Measurements from ENCODE around the gene GPRASP3.
"Not testable (repeated sequence)": the region's sequence is repeated elsewhere in the genome, so short reads cannot be mapped to it uniquely, and the experiment has no call there.

GPRASP3 gene
- long read RNA-seq, donor 1, full-length matches to known transcripts, result 1 of 21 reads
- long read RNA-seq, donor 1, partial matches to known transcripts, result 20 of 21 reads
- long read RNA-seq, donor 1, other reads (novel, unspliced or antisense), result 0 of 21 reads
- long read RNA-seq, donor 2, full-length matches to known transcripts, result 2 of 2 reads
- long read RNA-seq, donor 2, partial matches to known transcripts, result 0 of 2 reads
- long read RNA-seq, donor 2, other reads (novel, unspliced or antisense), result 0 of 2 reads
- long read RNA-seq, donor 3, result 0 reads
- long read RNA-seq, donor 4, result 0 reads
- long read RNA-seq, donor 5, full-length matches to known transcripts, result 2 of 2 reads
- long read RNA-seq, donor 5, partial matches to known transcripts, result 0 of 2 reads
- long read RNA-seq, donor 5, other reads (novel, unspliced or antisense), result 0 of 2 reads
- long read RNA-seq, donor 6, full-length matches to known transcripts, result 2 of 2 reads
- long read RNA-seq, donor 6, partial matches to known transcripts, result 0 of 2 reads
- long read RNA-seq, donor 6, other reads (novel, unspliced or antisense), result 0 of 2 reads
- long read RNA-seq, donor 7, full-length matches to known transcripts, result 5 of 5 reads
- long read RNA-seq, donor 7, partial matches to known transcripts, result 0 of 5 reads
- long read RNA-seq, donor 7, other reads (novel, unspliced or antisense), result 0 of 5 reads
- long read RNA-seq, donor 8, full-length matches to known transcripts, result 4 of 14 reads
- long read RNA-seq, donor 8, partial matches to known transcripts, result 10 of 14 reads
- long read RNA-seq, donor 8, other reads (novel, unspliced or antisense), result 0 of 14 reads

- DNase-seq, result peak; percentile 61
Measured at GRCh38 chrX:102720237-102721168, at the start of gene GPRASP3. Gene GPRASP3 (plus strand): TSS chrX:102720743. CDS start chrX:102748996, 28,253 bp downstream.

GRCh38 chrX:102672856-102673255 is 47.7 kb upstream of the GPRASP3 start:
- DNase-seq, result no peak

DNA sequence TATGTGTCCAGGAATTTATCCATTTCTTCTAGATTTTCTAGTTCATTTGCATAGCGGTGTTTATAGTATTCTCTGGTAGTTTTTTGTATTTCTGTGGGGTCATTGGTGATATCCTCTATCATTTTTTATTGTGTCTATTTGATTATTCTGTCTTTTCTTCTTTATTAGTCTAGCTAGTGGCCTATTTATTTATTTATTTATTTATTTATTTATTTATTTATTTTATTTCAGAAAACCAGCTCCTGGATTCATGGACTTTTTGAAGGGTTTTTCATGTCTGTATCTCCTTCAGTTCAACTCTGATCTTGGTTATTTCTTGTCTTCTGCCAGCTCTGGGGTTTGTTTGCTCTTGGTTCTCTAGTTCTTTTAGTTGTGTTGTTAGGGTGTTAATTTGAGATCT is 43.1 kb upstream of the GPRASP3 start:
- DNase-seq, result not testable (repeated sequence)

- DNase-seq, result no peak
Measured at GRCh38 chrX:102684772-102685520, 35.6 kb upstream of the GPRASP3 start.

- DNase-seq, result no peak
Measured at GRCh38 chrX:102694749-102695148, 25.8 kb upstream of the GPRASP3 start.

- no peak for DNase-seq
Measured at GRCh38 chrX:102696306-102696705, 24.2 kb upstream of the GPRASP3 start.

DNA sequence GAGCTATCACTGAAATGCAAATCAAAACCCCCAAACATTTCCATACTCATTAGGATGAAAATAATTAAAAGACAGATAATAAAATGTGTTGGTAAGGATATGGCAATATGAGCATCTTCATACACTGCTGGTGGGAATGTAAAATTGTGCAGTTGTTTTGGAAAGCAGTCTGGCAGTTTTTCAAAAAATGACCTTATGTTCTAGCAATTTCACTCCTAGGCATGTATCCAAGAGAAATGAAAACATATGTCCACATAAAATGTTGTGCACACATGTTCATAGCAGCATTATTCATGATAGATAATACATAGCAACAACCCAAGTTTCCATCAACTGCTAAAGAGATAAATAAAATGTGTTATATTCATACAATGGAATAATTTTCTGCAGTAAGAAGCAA is 23.0 kb upstream of the GPRASP3 start:
- DNase-seq, result no peak

DNA sequence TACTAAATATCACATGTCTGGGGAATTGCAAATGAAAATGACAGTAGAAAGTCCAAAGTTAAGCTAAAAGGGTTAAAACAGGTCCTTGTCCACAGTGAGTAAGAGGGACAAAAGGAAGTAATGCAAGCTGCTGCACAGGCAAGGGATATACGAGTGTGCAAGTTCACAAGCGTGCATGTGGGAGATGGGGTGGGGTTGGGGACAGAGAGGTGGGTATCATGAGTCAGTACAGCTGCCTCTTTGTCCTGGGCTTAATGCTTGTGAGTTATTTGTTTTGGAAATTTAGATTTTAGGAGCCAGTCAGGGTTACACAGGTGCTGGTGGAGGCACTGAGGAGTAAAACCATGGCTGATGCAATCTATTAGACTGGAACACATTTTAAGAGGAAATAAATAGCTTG is 11.6 kb upstream of the GPRASP3 start:
- DNase-seq, result no peak

DNA sequence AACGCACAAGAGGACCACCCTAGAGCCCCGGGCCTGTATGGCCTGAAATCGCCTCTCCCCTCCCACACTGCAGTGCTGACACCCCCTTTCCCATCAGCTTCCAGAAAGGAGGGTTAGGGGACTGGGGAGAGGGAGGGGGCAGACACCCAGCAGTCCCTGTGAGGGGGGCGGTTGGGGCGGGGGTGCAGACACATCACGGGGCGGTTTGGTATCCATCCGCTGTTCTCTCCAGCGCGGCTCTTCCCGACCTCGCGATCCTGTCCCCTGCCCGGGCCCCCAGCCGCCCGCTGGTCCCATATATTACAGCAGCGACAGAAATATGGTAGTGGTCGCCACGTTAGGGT is 8.7 kb upstream of the GPRASP3 start:
- DNase-seq, result no peak

DNA sequence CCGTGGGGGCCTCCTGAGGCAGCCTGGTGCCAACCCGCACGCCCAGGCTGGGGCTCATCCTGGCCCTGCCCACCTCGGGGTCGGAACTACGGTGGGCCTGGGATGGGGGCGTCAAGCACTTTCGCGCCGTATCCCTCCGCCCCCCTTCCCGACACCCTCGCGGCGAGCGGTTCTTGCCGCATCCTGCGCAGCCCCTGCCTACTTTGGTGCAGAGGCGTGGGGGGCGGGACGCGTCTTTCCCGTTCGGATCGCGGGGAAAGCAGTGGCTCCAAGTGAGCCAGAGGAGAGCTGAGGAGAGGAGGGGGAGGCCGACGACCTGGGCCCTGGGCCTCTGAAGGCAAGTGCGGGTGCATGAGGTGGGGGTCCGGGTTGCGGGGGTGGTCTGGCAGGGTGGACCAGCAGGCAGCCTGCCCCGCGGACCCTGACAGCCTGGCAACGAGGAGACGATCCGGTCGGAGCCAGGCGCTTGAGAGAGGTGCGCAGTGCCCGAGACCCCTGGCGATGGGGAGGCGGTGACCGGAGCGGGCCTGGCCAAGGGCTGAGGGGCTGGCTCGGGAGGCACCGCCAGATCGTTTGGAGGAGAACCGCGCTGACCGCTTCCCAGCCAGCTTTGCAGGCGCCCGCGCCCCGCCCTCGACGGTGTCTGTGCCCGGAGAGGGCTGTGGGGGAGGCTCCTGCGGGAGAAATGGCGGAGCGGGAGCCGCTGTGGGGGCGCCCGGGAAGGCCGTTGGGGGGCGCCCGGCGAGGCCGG is 8.2 kb upstream of the GPRASP3 start, which contains the start of gene GPRASP2:
GPRASP2 (plus strand) TSS at position 233 of the 751 bp plus-strand sequence. CDS start 2,422 bp downstream, outside the sequence.
- DNase-seq, result peak; percentile 77

- no peak for DNase-seq
Measured at GRCh38 chrX:102712981-102713625, 7.4 kb upstream of the GPRASP3 start.

- no peak for DNase-seq
Measured at GRCh38 chrX:102714994-102715393, 5.5 kb upstream of the GPRASP3 start.

GRCh38 chrX:102715967-102716366 is 4.6 kb upstream of the GPRASP3 start:
- no peak for DNase-seq

- DNase-seq, result not testable (repeated sequence)
Measured at GRCh38 chrX:102721169-102721506, 595 bp downstream of the GPRASP3 start.

GRCh38 chrX:102723456-102723855 is 2.9 kb downstream of the GPRASP3 start:
- no peak for DNase-seq

GRCh38 chrX:102727761-102728160 is 7.2 kb downstream of the GPRASP3 start:
- no peak for DNase-seq

DNA sequence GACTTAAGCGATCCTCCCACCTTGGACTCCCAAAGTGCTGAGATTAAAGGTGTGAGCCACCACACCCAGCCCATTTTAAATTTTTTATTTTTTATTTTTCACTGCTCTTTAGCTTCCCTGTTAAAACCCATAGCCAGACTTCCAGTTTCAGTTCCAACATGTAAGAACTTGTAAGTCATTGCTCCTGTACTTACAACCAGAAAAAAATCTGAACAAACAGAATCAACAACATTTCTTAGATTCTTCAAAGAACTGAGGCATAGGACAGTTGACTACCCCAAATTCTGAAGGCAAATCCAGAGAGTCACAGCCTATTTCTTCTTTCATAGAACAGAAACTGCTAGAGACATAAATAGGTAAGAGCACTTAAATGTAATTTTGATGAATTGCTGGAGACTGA is 8.1 kb downstream of the GPRASP3 start:
- no peak for DNase-seq

DNA sequence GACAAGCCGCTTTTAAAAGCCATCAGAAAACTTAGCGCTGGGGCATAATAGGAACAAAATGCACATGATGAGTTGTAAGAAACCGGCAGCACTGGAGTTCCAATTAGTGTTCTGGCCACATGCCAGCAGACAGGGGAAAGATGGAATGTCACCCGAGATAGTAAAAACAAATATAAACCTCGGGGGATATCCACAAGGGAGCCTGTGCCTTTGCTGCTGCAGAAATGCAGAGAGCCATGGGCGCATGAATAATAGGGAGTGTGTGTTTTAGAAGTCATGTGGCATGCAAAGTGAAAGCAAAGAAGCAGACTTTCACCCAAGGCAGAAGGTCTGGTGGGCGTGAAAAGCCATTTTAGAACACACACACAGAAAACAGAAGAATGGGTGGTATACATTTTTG is 19.1 kb downstream of the GPRASP3 start:
- DNase-seq, result peak; percentile 0

GRCh38 chrX:102744307-102744706 is 23.8 kb downstream of the GPRASP3 start:
- no peak for DNase-seq

DNA sequence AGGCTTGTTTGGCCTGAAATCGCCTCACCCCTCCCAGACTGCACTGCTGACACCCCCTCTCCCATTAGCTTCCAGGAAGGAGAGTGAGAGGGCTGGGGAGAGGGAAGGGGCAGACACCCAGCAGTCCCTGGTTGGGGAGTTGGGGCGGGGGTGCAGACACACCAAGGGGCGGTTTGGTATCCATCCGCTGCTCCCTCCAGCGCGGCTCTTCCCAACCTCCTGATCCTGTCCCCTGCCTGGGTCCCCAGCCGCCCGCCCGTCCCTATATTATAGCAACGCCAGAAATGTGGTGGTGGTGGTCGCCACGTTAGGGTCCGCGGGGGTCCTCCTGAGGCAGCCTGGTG is 24.9 kb downstream of the GPRASP3 start:
- no peak for DNase-seq

Data from right kidney (tissue), 9 donors.